ENCODE data around the gene PARVB.

GRCh38 chr22:44155115-44155514, 131.0 kb downstream of the PARVB start:
- TF ChIP-seq CTCF (IDR thresholded peaks at IDR 0.05) (no peak), POLR2A (IDR thresholded peaks at IDR 0.05) (no peak)

All from esophagus squamous epithelium (tissue), 4 donors.